Neural progenitor cell (in vitro differentiated cells): ENCODE data around the gene CLIC6. TPM values are rescaled to one million over a fixed set of nuclear protein-coding genes. Genes with fewer than 3 reads are reported as not detected.

ENCODE experiments used
- DNase-seq: peaks from one replicate; pipeline ENCODE4 v3.0.0-alpha.2; 2016; ENCODE audit warnings: low spot score
- H2AFZ ChIP-seq: fragments of 200-600 bp; sonication (generic); replicated peaks from 2 replicates; pipeline ENCODE4 v1.6.1; 2016; ENCODE audit warnings: antibody characterized with exemption
- H3F3A ChIP-seq: fragments of 200-600 bp; sonication (generic); 2 replicates; pipeline ENCODE4 v1.6.1; 2016; ENCODE audit warnings: antibody characterized with exemption, low read depth
- H3K27ac ChIP-seq: fragments of 200-600 bp; sonication (generic); 2 replicates; pipeline ENCODE4 v1.5.1; 2016; ENCODE audit warnings: mild to moderate bottlenecking
- H3K27me3 ChIP-seq: fragments of 200-600 bp; sonication (generic); 2 replicates; pipeline ENCODE4 v1.6.1; 2016; ENCODE audit warnings: mild to moderate bottlenecking, moderate library complexity
- H3K36me3 ChIP-seq: fragments of 200-600 bp; sonication (generic); 2 replicates; pipeline ENCODE4 v1.5.1; 2016
- H3K4me1 ChIP-seq: fragments of 200-600 bp; sonication (generic); 2 replicates; pipeline ENCODE4 v1.6.1; 2016; ENCODE audit warnings: mixed run types
- H3K4me2 ChIP-seq: fragments of 200-600 bp; sonication (generic); 2 replicates; pipeline ENCODE4 v1.6.1; 2016
- H3K4me3 ChIP-seq: fragments of 200-600 bp; sonication (generic); 2 replicates; pipeline ENCODE4 v1.5.1; 2016
- H3K79me2 ChIP-seq: fragments of 200-600 bp; sonication (generic); 2 replicates; pipeline ENCODE4 v1.6.1; 2016; ENCODE audit warnings: low read depth
- H3K9ac ChIP-seq: fragments of 200-600 bp; sonication (generic); 2 replicates; pipeline ENCODE4 v1.6.1; 2016
- H3K9me3 ChIP-seq: fragments of 200-600 bp; sonication (generic); 2 replicates; pipeline ENCODE4 v1.5.1; 2016; ENCODE audit warnings: low read depth
- H4K20me1 ChIP-seq: fragments of 200-600 bp; sonication (generic); 2 replicates; pipeline ENCODE4 v1.6.1; 2016; ENCODE audit warnings: low read depth
- H3K27ac Mint-ChIP-seq: 3 replicates; pipeline ENCODE4 v1.8.0; 2021; ENCODE audit warnings: mixed read lengths
- H3K27me3 Mint-ChIP-seq: 2 replicates; pipeline ENCODE4 v1.8.0; 2022; ENCODE audit warnings: low read depth, mild to moderate bottlenecking, inconsistent platforms, moderate library complexity, mixed read lengths; ENCODE audit not compliant: insufficient read depth
- H3K36me3 Mint-ChIP-seq: 3 replicates; pipeline ENCODE4 v1.8.0; 2021; ENCODE audit warnings: mixed read lengths
- H3K4me1 Mint-ChIP-seq: 3 replicates; pipeline ENCODE4 v1.8.0; 2021; ENCODE audit warnings: mixed read lengths
- H3K4me3 Mint-ChIP-seq: 3 replicates; pipeline ENCODE4 v1.8.0; 2021; ENCODE audit warnings: mild to moderate bottlenecking, moderate library complexity, mixed read lengths
- H3K9me3 Mint-ChIP-seq: 3 replicates; pipeline ENCODE4 v1.8.0; 2020; ENCODE audit warnings: mixed read lengths
- EZH2 ChIP-seq: fragments of 200-600 bp; sonication (generic); IDR thresholded peaks from 2 replicates; pipeline ENCODE4 v1.6.1; 2017; ENCODE audit warnings: antibody characterized with exemption, mild to moderate bottlenecking, moderate library complexity
- EZH2phosphoT487 ChIP-seq: fragments of 200-600 bp; sonication (generic); IDR thresholded peaks from 2 replicates; pipeline ENCODE4 v1.6.1; 2017; ENCODE audit warnings: antibody characterized with exemption
- total RNA-seq: library from RNA; depleted of rRNA; stranded (reverse); fragments of >200 nt; gene quantifications from 2 replicates; pipeline ENCODE4 v1.2.3, GENCODE V29; 2015; ENCODE audit warnings: low replicate concordance
- TF ChIP-seq, protein P1 (sequence below): fragments of 200-600 bp; sonication (generic); IDR thresholded peaks from 2 replicates; pipeline ENCODE4 v1.5.1; 2017; ENCODE audit warnings: antibody characterized with exemption, mild to moderate bottlenecking

Gene CLIC6
- total RNA-seq, 1 donor from 2014 or later = 0.15 TPM

DNA sequence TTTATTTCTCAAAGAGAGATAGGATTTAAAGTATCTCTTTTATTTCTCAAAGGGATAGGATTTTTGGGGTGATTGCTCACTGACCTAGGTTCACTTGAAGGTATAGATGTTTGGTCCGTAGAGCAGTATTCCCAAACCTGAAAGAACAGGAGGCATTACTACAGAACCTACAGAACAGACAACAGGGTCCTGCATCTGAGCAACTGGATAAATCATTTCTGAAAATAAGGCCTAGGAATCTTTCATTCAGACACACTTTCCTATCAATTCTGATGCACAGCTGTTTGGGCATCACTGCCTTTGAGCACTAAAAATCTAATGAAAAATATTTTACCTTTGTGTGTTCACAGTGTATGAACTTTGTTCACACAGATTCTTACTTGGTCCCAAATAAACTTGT, 17.2 kb upstream of the CLIC6 start:
- Histone ChIP-seq H3K4me3 (no peak overlapping the region), H3K4me1 (no peaks in the 10 kb centered on the region), H3K4me2 (no peak overlapping the region), H4K20me1 (no peaks in the 10 kb centered on the region), H2AFZ (no peak overlapping the region), H3K27me3 (peaks cover 7% of the 10 kb centered on the region), H3K9me3 (no peaks in the 10 kb centered on the region), H3F3A (no peaks in the 10 kb centered on the region), H3K79me2 (no peaks in the 10 kb centered on the region), H3K36me3 (no peaks in the 10 kb centered on the region), H3K9ac (no peak overlapping the region), H3K27ac (no peak overlapping the region)
- H3K27ac Mint-ChIP-seq = no peak overlapping the region
- H3K9me3 Mint-ChIP-seq = peaks cover 3% of the 10 kb centered on the region
- TF ChIP-seq, protein P1, sequence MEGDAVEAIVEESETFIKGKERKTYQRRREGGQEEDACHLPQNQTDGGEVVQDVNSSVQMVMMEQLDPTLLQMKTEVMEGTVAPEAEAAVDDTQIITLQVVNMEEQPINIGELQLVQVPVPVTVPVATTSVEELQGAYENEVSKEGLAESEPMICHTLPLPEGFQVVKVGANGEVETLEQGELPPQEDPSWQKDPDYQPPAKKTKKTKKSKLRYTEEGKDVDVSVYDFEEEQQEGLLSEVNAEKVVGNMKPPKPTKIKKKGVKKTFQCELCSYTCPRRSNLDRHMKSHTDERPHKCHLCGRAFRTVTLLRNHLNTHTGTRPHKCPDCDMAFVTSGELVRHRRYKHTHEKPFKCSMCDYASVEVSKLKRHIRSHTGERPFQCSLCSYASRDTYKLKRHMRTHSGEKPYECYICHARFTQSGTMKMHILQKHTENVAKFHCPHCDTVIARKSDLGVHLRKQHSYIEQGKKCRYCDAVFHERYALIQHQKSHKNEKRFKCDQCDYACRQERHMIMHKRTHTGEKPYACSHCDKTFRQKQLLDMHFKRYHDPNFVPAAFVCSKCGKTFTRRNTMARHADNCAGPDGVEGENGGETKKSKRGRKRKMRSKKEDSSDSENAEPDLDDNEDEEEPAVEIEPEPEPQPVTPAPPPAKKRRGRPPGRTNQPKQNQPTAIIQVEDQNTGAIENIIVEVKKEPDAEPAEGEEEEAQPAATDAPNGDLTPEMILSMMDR = no peak
- no peaks in the 10 kb centered on the region for H3K36me3 Mint-ChIP-seq
- DNase-seq = no peak
- H3K27me3 Mint-ChIP-seq = peaks cover 4% of the 10 kb centered on the region
- H3K4me1 Mint-ChIP-seq = peaks cover 5% of the 10 kb centered on the region
- H3K4me3 Mint-ChIP-seq = no peak overlapping the region

DNA sequence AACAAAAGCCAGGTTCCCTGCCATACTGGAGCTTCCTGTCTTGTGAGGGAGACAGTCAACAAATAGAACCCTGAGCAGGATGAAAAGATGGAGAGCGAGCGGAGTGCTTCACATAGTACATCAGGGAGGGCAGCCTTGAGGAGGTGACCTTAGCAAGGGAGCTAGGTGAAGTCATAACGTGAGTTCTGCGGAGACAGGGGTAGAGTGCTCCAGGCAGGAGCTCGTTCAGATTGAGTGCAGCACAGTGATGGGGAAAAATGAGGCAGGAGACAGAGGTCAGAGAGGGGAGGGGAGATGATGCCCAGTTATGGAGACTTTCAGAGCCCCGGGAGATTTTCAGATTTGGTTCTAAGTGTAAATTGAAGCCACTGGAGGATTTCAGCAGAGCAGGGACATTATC, 15.3 kb upstream of the CLIC6 start:
- TF ChIP-seq, protein P1 = no peak
- DNase-seq = no peak
- H3K4me1 Mint-ChIP-seq = peaks cover 5% of the 10 kb centered on the region
- H3K4me2 ChIP-seq = no peak overlapping the region
- peaks cover 3% of the 10 kb centered on the region for H3K9me3 Mint-ChIP-seq
- no peaks in the 10 kb centered on the region for H3K4me1 ChIP-seq
- no peak overlapping the region for H2AFZ ChIP-seq
- no peak overlapping the region for H3K27ac Mint-ChIP-seq
- H3K36me3 ChIP-seq = no peaks in the 10 kb centered on the region
- no peak overlapping the region for H3K4me3 ChIP-seq
- no peaks in the 10 kb centered on the region for H3F3A ChIP-seq
- no peak overlapping the region for H3K9ac ChIP-seq
- no peaks in the 10 kb centered on the region for H3K79me2 ChIP-seq
- peaks cover 21% of the 10 kb centered on the region for H3K27me3 ChIP-seq
- H3K27me3 Mint-ChIP-seq = peaks cover 5% of the 10 kb centered on the region
- no peak overlapping the region for H3K27ac ChIP-seq
- H4K20me1 ChIP-seq = no peaks in the 10 kb centered on the region
- H3K36me3 Mint-ChIP-seq = no peaks in the 10 kb centered on the region
- H3K9me3 ChIP-seq = no peaks in the 10 kb centered on the region
- no peak overlapping the region for H3K4me3 Mint-ChIP-seq

DNA sequence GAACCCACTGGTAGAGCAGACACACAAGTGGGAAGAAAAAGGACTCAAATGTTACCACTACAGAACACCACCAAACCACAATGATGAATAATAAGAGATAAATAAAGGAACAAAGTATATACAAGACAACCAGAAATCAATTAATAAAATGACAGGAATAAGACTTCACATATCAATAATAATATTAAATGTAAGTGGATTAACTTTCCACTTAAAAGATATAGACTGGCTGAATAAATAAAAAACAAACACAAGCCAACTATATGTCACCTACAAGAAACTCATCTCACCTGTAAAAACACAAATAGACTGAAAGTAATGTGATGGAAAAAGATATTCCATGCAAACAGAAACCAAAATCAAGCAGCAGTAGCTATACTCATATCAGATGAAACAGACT, 6.9 kb upstream of the CLIC6 start:
- Mint-ChIP-seq H3K36me3 (no peaks in the 10 kb centered on the region), H3K9me3 (peaks cover 19% of the 10 kb centered on the region), H3K27me3 (peaks cover 9% of the 10 kb centered on the region)

More for the DNA sequence above, 6.9 kb upstream of the CLIC6 start:
- TF ChIP-seq EZH2 (no peak), EZH2phosphoT487 (no peak)
- TF ChIP-seq, protein P1 = no peak
- H3K9me3 ChIP-seq = no peaks in the 10 kb centered on the region
- H3K4me3 Mint-ChIP-seq = no peak overlapping the region
- no peak overlapping the region for H3K9ac ChIP-seq
- no peak overlapping the region for H2AFZ ChIP-seq
- H3K36me3 ChIP-seq = no peaks in the 10 kb centered on the region
- H3K4me1 Mint-ChIP-seq = no peaks in the 10 kb centered on the region
- H3K79me2 ChIP-seq = no peaks in the 10 kb centered on the region
- no peaks in the 10 kb centered on the region for H3K4me1 ChIP-seq
- no peak overlapping the region for H3K4me3 ChIP-seq
- H4K20me1 ChIP-seq = no peaks in the 10 kb centered on the region
- no peak overlapping the region for H3K27ac Mint-ChIP-seq
- H3K27me3 ChIP-seq = peaks cover 43% of the 10 kb centered on the region
- H3F3A ChIP-seq = no peaks in the 10 kb centered on the region
- H3K4me2 ChIP-seq = no peak overlapping the region
- H3K27ac ChIP-seq = no peak overlapping the region
- DNase-seq = no peak
